Activated CD4-positive, alpha-beta T cell treated with anti-CD3 and anti-CD28 coated beads, Interleukin-2, amount 50 U/mL, for 24 hours (primary cell): ENCODE results near the gene CPLX3.
"Not testable (repeated sequence)": the region's sequence is repeated elsewhere in the genome, so short reads cannot be mapped to it uniquely, and the experiment has no call there.

Experiments
- DNase-seq, 2 donors: peaks; one replicate each; pipeline ENCODE4 v3.0.0-alpha.2; 2020; ENCODE audit warnings: low read depth in 1 of 2, low spot score in 1 of 2

CPLX3 gene, protein sequence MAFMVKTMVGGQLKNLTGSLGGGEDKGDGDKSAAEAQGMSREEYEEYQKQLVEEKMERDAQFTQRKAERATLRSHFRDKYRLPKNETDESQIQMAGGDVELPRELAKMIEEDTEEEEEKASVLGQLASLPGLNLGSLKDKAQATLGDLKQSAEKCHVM

DNA sequence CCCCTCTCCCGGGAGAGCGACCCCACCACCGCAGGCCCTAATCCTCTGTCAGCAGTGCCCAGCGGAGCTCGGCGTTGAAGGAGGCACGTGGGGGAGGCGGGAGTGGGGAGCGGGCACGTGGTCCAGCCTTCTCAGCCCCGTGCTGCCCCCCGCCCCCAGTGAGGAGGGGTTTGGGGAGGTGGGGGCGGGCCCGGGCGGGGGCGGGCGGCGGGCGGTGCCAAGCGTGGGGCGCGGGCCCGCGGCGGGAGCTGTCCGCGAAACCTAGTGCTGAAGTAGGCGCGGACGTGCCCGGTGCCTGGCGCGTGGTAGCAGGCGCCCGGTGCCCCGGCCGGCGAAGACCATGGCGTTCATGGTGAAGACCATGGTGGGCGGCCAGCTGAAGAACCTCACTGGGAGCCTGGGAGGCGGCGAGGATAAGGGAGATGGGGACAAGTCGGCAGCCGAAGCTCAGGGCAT, at the start of gene CPLX3:
TSS of gene CPLX3 (plus strand) at position 264 of the 456 bp plus-strand sequence. CDS start at position 341, 77 bp downstream.
- no peak for DNase-seq

DNA sequence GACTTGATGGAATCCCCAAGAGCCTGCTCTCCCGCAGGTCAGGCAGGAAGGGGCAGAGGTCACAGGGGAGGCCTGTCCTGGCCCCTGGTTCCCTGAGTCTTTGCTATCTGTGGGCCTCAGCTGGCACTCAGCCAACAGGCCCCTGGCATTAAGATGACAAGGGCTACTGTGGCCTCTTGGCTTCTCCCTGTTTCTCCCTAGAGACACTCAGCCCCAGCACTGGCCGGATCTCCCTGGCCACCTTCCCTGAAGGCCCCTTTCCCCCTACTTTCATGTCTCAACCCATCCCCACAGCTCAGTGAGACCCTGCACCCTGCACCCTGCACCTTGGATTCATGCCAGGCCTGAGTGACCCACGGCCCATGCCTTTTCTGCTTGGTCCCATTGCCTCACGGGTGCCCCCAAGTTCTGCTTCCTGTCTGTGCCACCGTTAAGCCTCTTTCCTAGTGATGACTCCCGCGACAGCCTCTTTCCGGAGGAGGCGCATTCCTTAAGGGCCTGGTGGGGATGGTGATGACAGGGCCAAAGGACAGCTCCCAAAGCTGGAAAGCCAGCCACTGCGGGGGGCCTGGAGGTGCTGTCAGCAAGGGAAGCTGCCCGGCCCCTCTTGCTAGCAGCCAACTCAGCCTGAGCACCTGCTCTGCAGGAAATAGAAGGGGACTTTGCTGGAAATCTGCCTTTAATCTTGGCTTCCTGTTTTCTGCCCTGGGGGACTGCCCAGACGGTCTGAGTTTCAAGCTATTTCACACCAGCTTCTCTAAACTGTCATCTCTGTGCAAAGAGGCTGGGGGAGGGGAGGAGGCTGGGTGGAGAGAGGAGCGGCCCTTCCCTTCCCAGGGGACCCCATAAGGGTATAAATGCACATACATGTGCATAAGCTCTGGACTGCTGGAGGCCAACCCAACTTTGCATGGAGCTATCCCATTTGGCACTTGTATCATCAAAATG, 49.3 kb upstream of the CPLX3 start:
- DNase-seq = no peak

- no peak for DNase-seq
Measured at GRCh38 chr15:74777769-74778598, 48.4 kb upstream of the CPLX3 start.

DNA sequence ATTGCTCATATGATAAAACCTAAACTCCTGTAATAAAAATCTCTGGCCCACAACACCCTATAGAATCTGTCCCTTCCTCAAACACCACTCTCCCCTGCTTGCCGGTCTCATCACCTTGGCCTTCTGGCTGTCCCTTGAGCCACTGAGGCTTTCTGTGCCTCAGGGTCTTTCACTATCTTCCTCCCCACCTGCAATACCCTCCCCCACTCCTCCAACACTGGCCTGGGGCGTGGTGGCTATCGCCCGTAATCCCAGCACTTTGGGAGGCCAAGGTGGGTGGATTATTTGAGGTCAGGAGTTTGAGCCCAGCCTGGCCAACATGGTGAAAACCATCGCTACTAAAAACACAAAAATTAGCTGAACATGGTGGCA, 47.8 kb upstream of the CPLX3 start:
- no peak for DNase-seq

GRCh38 chr15:74779162-74779648, 47.2 kb upstream of the CPLX3 start:
- DNase-seq = no peak

GRCh38 chr15:74780523-74781430, 45.6 kb upstream of the CPLX3 start:
- DNase-seq = no peak

DNA sequence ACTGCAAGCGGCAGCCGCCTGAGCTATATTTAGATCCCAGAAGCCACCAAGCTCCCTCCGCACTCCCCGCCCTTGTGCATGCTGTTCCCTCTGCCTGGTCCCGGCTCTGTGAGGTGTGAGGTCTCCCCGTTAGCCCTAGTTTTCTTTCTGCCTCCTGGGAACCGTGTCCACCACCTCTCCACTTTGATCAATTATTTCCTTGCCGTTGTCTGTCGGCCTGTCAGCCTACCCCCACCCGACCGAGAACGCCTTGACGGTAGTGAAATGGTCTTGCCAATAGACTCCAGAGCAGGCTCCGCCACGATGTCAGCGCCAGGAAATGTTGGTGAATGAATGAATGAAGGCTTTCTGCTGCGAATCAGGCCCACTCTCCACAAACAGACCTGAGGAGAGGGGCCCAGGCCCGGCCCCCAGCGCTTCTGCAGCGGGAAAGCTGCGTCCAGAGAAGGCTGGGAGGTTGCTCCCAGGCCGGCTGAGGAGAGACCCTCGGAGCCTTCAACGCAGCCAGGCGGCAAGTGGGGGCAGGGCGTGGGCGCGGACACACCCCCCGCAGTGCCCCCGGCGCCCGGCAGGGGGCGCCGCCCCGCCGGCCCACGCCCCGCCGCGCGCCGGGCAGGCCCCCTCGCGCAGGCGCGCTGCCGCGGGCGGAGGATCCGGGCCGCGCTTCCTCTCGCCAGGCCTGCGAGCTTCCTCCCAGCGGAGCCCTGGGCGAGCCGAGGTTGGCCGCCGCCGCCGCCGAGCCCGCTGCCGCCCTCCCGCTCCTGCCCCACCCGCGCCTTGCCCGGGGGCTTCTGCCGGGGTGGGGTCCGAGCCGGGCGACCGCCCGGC, 44.8 kb upstream of the CPLX3 start, which contains the start of gene CSK:
TSS of gene CSK (plus strand) at position 650 of the 828 bp plus-strand sequence. CDS start 16,218 bp downstream, outside the sequence.
- no peak for DNase-seq

GRCh38 chr15:74782259-74783071, 44.0 kb upstream of the CPLX3 start:
- DNase-seq = no peak

DNA sequence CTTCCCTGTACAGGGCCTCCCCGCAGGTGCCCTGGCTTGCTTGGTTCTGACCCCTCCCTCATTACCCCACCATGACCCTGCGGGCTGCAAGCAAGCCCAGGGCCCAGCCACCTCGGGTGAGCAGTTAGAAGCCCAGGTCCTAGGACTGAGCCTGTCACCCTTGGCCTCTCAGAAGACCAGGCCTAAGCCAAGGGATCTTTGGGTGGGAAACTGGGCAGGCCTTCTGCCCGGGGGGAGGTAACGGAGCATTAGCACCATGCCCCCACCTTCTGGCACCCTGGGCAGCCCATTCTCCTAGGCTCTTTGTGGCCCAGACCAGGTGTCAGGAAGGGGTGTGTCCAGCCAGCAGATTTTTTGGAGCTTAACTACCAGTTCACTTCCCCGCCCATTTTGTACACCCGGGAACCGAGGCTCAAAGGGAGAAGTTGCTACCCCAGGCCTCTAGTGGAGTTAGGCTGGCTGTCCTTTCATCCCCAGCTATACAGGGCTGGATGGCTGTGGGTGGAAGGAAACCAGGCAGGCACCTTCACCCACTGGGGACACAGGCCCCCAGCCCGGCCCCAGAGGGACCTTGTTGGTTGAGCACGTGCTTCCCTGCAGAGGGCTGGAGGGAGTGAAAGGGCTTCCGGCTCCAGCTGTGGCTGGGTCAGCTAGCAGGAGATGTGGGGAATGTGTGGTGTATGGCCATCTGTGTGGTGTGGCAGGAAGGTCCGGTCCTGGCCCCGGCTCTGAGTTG, 43.2 kb upstream of the CPLX3 start:
- no peak for DNase-seq

- no peak for DNase-seq
Measured at GRCh38 chr15:74783808-74784175, 42.6 kb upstream of the CPLX3 start.

DNA sequence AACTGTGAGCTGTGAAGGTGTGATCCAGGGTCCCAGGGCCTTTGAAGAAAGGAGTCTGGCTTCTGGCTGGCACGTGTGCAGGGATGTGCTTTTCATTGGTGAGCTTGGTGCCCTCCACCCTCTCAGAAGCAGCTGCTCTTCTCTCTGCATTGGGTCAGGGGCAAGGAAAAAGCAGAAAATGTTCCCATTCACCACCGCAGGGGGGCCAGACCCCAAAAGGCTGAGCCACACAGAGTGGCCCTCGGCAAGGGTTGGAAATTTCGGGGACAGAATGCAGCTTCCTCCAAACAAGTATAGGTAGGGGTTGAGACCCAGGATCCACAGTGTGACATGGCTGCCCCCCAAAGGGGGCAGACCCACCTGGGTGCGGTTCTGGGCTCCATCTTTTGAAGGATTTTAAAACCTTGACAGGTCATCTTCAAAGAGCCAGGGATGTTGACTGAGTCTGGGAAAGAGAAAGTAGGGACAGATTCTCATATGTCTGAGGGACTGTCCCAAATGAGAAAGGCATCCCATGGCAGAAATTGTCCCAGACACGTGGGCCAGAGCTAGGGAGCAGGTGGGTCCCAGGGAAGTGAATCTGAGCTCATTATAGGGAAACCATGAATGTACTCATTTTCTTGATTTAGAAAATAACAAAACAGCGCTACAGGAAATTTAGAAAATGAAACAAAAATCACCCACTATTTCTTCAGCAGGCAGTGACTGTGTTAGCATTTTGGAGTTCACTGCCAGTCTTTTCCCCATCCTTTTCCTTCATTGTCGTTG, 41.8 kb upstream of the CPLX3 start:
- no peak for DNase-seq

GRCh38 chr15:74785194-74786032, 41.0 kb upstream of the CPLX3 start:
- no peak for DNase-seq

GRCh38 chr15:74786081-74786480, 40.3 kb upstream of the CPLX3 start:
- not testable (repeated sequence) for DNase-seq

DNA sequence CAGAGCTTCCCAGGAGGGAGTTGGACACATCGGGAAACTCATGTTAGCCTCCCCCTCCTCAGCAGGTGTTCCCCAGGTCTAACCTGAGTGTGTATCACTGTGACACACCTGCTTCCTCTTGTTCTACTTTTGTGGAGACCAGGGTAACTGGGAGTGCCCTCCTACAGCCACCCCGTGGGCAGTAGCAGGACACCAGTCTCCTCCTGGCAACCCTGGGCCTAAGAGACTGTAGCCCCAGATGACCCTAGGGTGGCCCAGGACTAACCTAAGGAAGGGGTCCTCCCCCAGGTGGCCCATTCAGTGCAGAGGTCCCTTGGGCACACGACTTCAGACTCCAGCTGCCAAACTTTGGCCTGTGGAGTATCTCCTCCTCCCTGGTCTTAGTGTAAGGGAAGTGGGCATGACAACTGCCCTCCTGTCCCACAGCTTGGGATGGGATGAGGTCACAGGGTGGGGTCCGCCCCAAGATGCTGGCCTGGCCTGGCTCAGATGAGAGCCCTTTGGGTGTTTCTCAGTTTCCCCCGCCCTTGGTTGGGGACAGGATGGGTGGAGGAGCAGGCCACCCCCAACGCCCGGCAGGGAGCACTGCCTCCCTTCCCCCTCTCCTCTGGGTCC, 39.8 kb upstream of the CPLX3 start:
- no peak for DNase-seq

DNA sequence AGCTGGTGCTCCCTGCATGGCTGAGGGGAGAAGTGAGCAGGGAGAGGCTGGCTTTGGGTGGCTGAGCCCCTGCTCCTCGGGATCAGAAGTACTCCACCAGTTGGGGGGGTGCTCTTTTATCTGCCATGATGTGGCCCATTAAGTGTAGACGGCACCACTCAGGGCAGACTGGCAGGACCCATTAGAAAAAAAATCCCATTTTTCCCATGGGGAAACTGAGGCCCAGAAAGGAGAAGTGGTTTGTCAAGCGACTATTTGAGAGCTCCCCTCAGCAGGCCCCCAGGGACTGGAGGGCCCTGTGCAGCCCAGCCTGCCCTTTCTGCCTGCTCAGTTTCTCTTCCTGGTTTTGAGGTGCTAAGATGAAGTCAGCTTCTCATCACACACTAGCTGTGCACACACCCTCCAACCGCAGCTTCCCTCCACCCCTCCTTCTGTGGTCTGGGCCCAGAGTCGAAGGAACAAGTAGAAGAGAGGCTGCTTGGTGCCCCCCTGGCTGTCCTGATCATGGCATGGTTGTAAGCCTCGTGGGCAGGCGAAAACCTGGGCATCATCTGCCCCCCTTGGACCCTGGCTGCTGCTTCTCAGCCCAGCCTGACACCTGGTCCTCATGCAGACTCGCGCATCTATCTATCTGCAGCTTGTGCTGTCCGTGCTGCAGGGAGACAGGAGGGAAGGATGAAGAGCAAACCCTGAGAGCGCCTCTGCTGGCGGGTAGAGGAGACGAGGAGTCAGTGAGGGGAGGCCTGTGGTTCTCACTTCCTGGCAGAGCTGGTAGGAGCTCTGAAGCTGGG, 39.0 kb upstream of the CPLX3 start:
- peak; percentile 76 to 90 for DNase-seq
